Liver (tissue), 3 donors: ENCODE results near the gene TKTL2.

Experiments used
- CTCF ChIP-seq: fragments of 150-350 bp; IDR thresholded peaks from 2 replicates; pipeline ENCODE4 v1.5.1; 2017; ENCODE audit warnings: improper control_type of control experiment, low read depth, low read length; ENCODE audit not compliant: missing input control
- JUND ChIP-seq, 2 donors: IDR thresholded peaks; 2 replicates each; pipeline ENCODE4 v1.6.1; 2016; ENCODE audit warnings: antibody characterized with exemption in 2 of 2
- MAX ChIP-seq: IDR thresholded peaks from 2 replicates; pipeline ENCODE4 v1.6.1; 2016; ENCODE audit warnings: antibody characterized with exemption
- donor health status: healthy.
- donor health status: healthy.

- no peak for TF ChIP-seq JUND (IDR thresholded peaks at IDR 0.05)
- TF ChIP-seq CTCF: no peak
- TF ChIP-seq MAX: no peak
Measured at GRCh38 chr4:163505374-163505773, 31.8 kb upstream of the TKTL2 start.
